ES-I3 (cell line): Measurements from ENCODE around the gene TAS2R41.

Experiments used
- H3K36me3 ChIP-seq: 2 replicates; pipeline ENCODE4 v1.6.1; 2013; ENCODE audit warnings: mild to moderate bottlenecking, low read length, control low read depth, moderate library complexity; ENCODE audit not compliant: insufficient read depth
- H3K4me1 ChIP-seq: 2 replicates; pipeline ENCODE4 v1.6.1; 2013; ENCODE audit warnings: mild to moderate bottlenecking, control low read depth, low read length; ENCODE audit not compliant: insufficient read depth
- H3K9ac ChIP-seq: 2 replicates; pipeline ENCODE4 v1.6.1; 2013; ENCODE audit warnings: low read depth, mild to moderate bottlenecking, low read length, moderate library complexity
- H3K9me3 ChIP-seq: 2 replicates; pipeline ENCODE4 v1.6.1; 2013; ENCODE audit warnings: mild to moderate bottlenecking, low read length, moderate library complexity; ENCODE audit not compliant: control insufficient read depth, insufficient read depth

The TAS2R41 gene

GRCh38 chr7:143477501-143478150 is at the start of gene TAS2R41:
TSS of gene TAS2R41 (plus strand) at chr7:143477873. CDS start at chr7:143477873, 0 bp downstream.
- Histone ChIP-seq H3K9me3 (no peaks in the 10 kb centered on the region), H3K36me3 (no peaks in the 10 kb centered on the region), H3K4me1 (no peaks in the 10 kb centered on the region), H3K9ac (no peak within 1 kb of the TSS)

- Histone ChIP-seq H3K4me1 (no peaks in the 10 kb centered on the region), H3K36me3 (no peaks in the 10 kb centered on the region), H3K9ac (no peak overlapping the region), H3K9me3 (no peaks in the 10 kb centered on the region)
Measured at GRCh38 chr7:143429770-143430698, 47.6 kb upstream of the TAS2R41 start.

GRCh38 chr7:143431109-143431508 is 46.6 kb upstream of the TAS2R41 start:
- Histone ChIP-seq H3K4me1 (peaks cover 2% of the 10 kb centered on the region), H3K36me3 (no peaks in the 10 kb centered on the region), H3K9me3 (no peaks in the 10 kb centered on the region), H3K9ac (no peak overlapping the region)

GRCh38 chr7:143433759-143434158 is 43.9 kb upstream of the TAS2R41 start:
- H3K9me3 ChIP-seq, result no peaks in the 10 kb centered on the region
- H3K36me3 ChIP-seq, result no peaks in the 10 kb centered on the region
- H3K9ac ChIP-seq, result no peak overlapping the region
- H3K4me1 ChIP-seq, result peaks cover 17% of the 10 kb centered on the region

GRCh38 chr7:143434660-143435059 is 43.0 kb upstream of the TAS2R41 start:
- Histone ChIP-seq H3K9me3 (no peaks in the 10 kb centered on the region), H3K9ac (no peak overlapping the region), H3K4me1 (peaks cover 17% of the 10 kb centered on the region), H3K36me3 (no peaks in the 10 kb centered on the region)

GRCh38 chr7:143435266-143435665 is 42.4 kb upstream of the TAS2R41 start:
- Histone ChIP-seq H3K9me3 (no peaks in the 10 kb centered on the region), H3K36me3 (no peaks in the 10 kb centered on the region), H3K9ac (no peak overlapping the region), H3K4me1 (peaks cover 17% of the 10 kb centered on the region)

- H3K9ac ChIP-seq, result no peak overlapping the region
- H3K9me3 ChIP-seq, result no peaks in the 10 kb centered on the region
- no peaks in the 10 kb centered on the region for H3K36me3 ChIP-seq
- peaks cover 17% of the 10 kb centered on the region for H3K4me1 ChIP-seq
Measured at GRCh38 chr7:143436325-143436946, 41.2 kb upstream of the TAS2R41 start.

GRCh38 chr7:143437578-143437977 is 40.1 kb upstream of the TAS2R41 start:
- Histone ChIP-seq H3K36me3 (no peaks in the 10 kb centered on the region), H3K4me1 (peaks cover 17% of the 10 kb centered on the region), H3K9ac (no peak overlapping the region), H3K9me3 (no peaks in the 10 kb centered on the region)

GRCh38 chr7:143439866-143440265 is 37.8 kb upstream of the TAS2R41 start:
- Histone ChIP-seq H3K9me3 (no peaks in the 10 kb centered on the region), H3K4me1 (peaks cover 18% of the 10 kb centered on the region), H3K36me3 (no peaks in the 10 kb centered on the region), H3K9ac (no peak overlapping the region)

GRCh38 chr7:143443153-143443552 is 34.5 kb upstream of the TAS2R41 start, which contains the start of gene TAS2R60:
TSS of gene TAS2R60 (plus strand) at chr7:143443453. CDS start at chr7:143443453, 0 bp downstream.
- H3K9ac ChIP-seq, result no peak within 1 kb of the TSS
- no peaks in the 10 kb centered on the region for H3K36me3 ChIP-seq
- H3K9me3 ChIP-seq, result no peaks in the 10 kb centered on the region
- peaks cover 12% of the 10 kb centered on the region for H3K4me1 ChIP-seq

GRCh38 chr7:143444063-143444782 is 33.5 kb upstream of the TAS2R41 start:
- Histone ChIP-seq H3K4me1 (peaks cover 12% of the 10 kb centered on the region), H3K36me3 (no peaks in the 10 kb centered on the region), H3K9me3 (no peaks in the 10 kb centered on the region), H3K9ac (no peak overlapping the region)

GRCh38 chr7:143444785-143445184 is 32.9 kb upstream of the TAS2R41 start:
- H3K9ac ChIP-seq, result no peak overlapping the region
- peaks cover 12% of the 10 kb centered on the region for H3K4me1 ChIP-seq
- no peaks in the 10 kb centered on the region for H3K36me3 ChIP-seq
- H3K9me3 ChIP-seq, result no peaks in the 10 kb centered on the region

GRCh38 chr7:143447466-143447865 is 30.2 kb upstream of the TAS2R41 start:
- Histone ChIP-seq H3K9me3 (no peaks in the 10 kb centered on the region), H3K36me3 (no peaks in the 10 kb centered on the region), H3K9ac (no peak overlapping the region), H3K4me1 (peaks cover 12% of the 10 kb centered on the region)

GRCh38 chr7:143448429-143448828 is 29.2 kb upstream of the TAS2R41 start:
- H3K4me1 ChIP-seq, result peaks cover 12% of the 10 kb centered on the region
- no peak overlapping the region for H3K9ac ChIP-seq
- no peaks in the 10 kb centered on the region for H3K36me3 ChIP-seq
- no peaks in the 10 kb centered on the region for H3K9me3 ChIP-seq
